Smooth muscle cell (in vitro differentiated cells): ENCODE results near the gene ALDH4A1. TPM values are rescaled to one million over a fixed set of nuclear protein-coding genes. Genes with fewer than 3 reads are reported as not detected.

Experiments used
- microRNA counts: library from miRNA; unstranded; fragments of <30 nt; microRNA quantifications from one replicate; lab custom pipeline; 2016
- microRNA-seq: library from miRNA; unstranded; fragments of <30 nt; microRNA quantifications from one replicate; pipeline ENCODE4, GENCODE V29; 2016; ENCODE audit warnings: borderline number of aligned reads
- polyA plus RNA-seq: library from polyadenylated mRNA; unstranded; fragments of >200 nt; fragmentation: Nextera tagmentation; extraction: Ambion mirVana; gene quantifications from 2 replicates; pipeline ENCODE4 v1.2.1, GENCODE V29; 2016
- small RNA-seq: library from RNA; depleted of rRNA; stranded (forward); fragments of <200 nt; gene quantifications from one replicate; pipeline ENCODE3, GENCODE V24; 2014
- total RNA-seq: library from RNA; depleted of rRNA; stranded (reverse); fragments of >200 nt; gene quantifications from 2 replicates; pipeline ENCODE4 v1.2.3, GENCODE V29; 2014

Gene ALDH4A1
- total and polyA plus RNA-seq, 2 experiments from 2014 or later: 4.8 to 7.2 TPM

MicroRNA genes within 50 kb of the gene (microRNA counts, 767-probe panel; counts per million panel counts)
- microRNA hsa-miR-1290 (lab: Ali Mortazavi, UCI): 183 counts per million

Small RNA genes within 50 kb of the gene (microRNA-seq; reads per million reads assigned to microRNA genes)
- not detected for gene MIR1290
- gene MIR4695: not detected

Small RNA genes within 50 kb of the gene (small RNA-seq; reads per million reads assigned to genes)
- gene MIR1290 (0.13 reads per million), gene MIR4695 (not detected)

Other genes with a start within 250 kb of the ALDH4A1 start
- not detected in 2 replicates for gene TAS1R2, start 42.9 kb downstream of the ALDH4A1 start, total RNA-seq
- gene TAS1R2, start 42.9 kb downstream of the ALDH4A1 start, polyA plus RNA-seq: not detected in 2 replicates
- gene IFFO2, start 54.1 kb upstream of the ALDH4A1 start, total RNA-seq: 19.1 and 28.0 TPM in 2 replicates
- 3.7 and 5.7 TPM in 2 replicates for gene IFFO2, start 54.1 kb upstream of the ALDH4A1 start, polyA plus RNA-seq